HepG2 (cell line): ENCODE results near the gene EPHB3. TPM values are rescaled to one million over a fixed set of nuclear protein-coding genes. Genes with fewer than 3 reads are reported as not detected.

Experiments used
- ARNT ChIP-seq: fragments of 450-650 bp; IDR thresholded peaks from 2 replicates; pipeline ENCODE4 v1.6.1; 2017
- ATRX ChIP-seq: sonication (generic); formaldehyde crosslinking; IDR thresholded peaks from 2 replicates; pipeline ENCODE4 v1.4.0; 2020; ENCODE audit warnings: missing genetic modification reagents, borderline replicate concordance
- EP300 ChIP-seq, 3 experiments: sonication (generic) in 1 of 3; formaldehyde crosslinking in 1 of 3; IDR thresholded peaks; 2 replicates each; pipeline versions ENCODE4 v1.5.1 to v1.6.1; 2011 to 2020; ENCODE audit warnings: low read depth in 2 of 3, low read length in 2 of 3, borderline replicate concordance in 1 of 3, improper control_type of control experiment in 1 of 3, mild to moderate bottlenecking in 1 of 3, missing genetic modification reagents in 1 of 3, moderate library complexity in 1 of 3
- HOXA7 ChIP-seq: sonication (generic); formaldehyde crosslinking; IDR thresholded peaks from 2 replicates; pipeline ENCODE4 v1.8.1; 2022; ENCODE audit warnings: mild to moderate bottlenecking, missing genetic modification reagents, moderate library complexity
- PAWR ChIP-seq: sonication (generic); formaldehyde crosslinking; IDR thresholded peaks from 2 replicates; pipeline ENCODE4 v1.4.0; 2020; ENCODE audit warnings: missing genetic modification reagents, mild to moderate bottlenecking, borderline replicate concordance
- POGK ChIP-seq: sonication (generic); formaldehyde crosslinking; conservative IDR thresholded peaks from 2 replicates; pipeline ENCODE4 v1.8.0; 2022; ENCODE audit warnings: mild to moderate bottlenecking, moderate library complexity, missing genetic modification reagents
- TEAD3 ChIP-seq: optimal IDR thresholded peaks from 2 replicates; pipeline ENCODE3; 2016; ENCODE audit warnings: borderline replicate concordance
- THAP11 ChIP-seq: IDR thresholded peaks from 2 replicates; pipeline ENCODE4 v1.6.1; 2016; ENCODE audit warnings: missing biosample characterization, missing genetic modification reagents
- ZBTB21 ChIP-seq: sonication (generic); formaldehyde crosslinking; IDR thresholded peaks from 2 replicates; pipeline ENCODE4 v1.4.0; 2020; ENCODE audit warnings: missing genetic modification reagents
- ZFP90 ChIP-seq: sonication (generic); formaldehyde crosslinking; IDR thresholded peaks from 2 replicates; pipeline ENCODE4 v1.8.0; 2022; ENCODE audit warnings: missing genetic modification reagents, mild to moderate bottlenecking, inconsistent platforms, borderline replicate concordance
- ZNF333 ChIP-seq: sonication (generic); formaldehyde crosslinking; IDR thresholded peaks from 2 replicates; pipeline ENCODE4 v1.4.0; 2020; ENCODE audit warnings: mild to moderate bottlenecking, missing genetic modification reagents, borderline replicate concordance
- ZNF343 ChIP-seq: sonication (generic); formaldehyde crosslinking; IDR thresholded peaks from 2 replicates; pipeline ENCODE4 v1.4.0; 2020; ENCODE audit warnings: mild to moderate bottlenecking, missing genetic modification reagents
- ZNF552 ChIP-seq: sonication (generic); formaldehyde crosslinking; IDR thresholded peaks from 2 replicates; pipeline ENCODE4 v1.9.0; 2022; ENCODE audit warnings: missing genetic modification reagents, mild to moderate bottlenecking, borderline replicate concordance
- ZNF782 ChIP-seq: sonication (generic); formaldehyde crosslinking; IDR thresholded peaks from 2 replicates; pipeline ENCODE4 v1.4.0; 2020; ENCODE audit warnings: missing genetic modification reagents, mild to moderate bottlenecking, borderline replicate concordance
- ZZZ3 ChIP-seq: sonication (generic); formaldehyde crosslinking; IDR thresholded peaks from 2 replicates; pipeline ENCODE4 v1.4.0; 2020; ENCODE audit warnings: missing genetic modification reagents, mild to moderate bottlenecking, borderline replicate concordance
- polyA plus RNA-seq, 8 experiments: library from polyadenylated mRNA; depleted of rRNA in 3 of 8; stranded (reverse) in 7 of 8; unstranded in 1 of 8; fragments of >200 nt; fragmentation: Illumina TruSeq in 4 of 8; extraction: Trizol in 4 of 8; gene quantifications; 2 replicates each; pipeline versions ENCODE4 v1.2.1 to v1.2.3, GENCODE V29; 2011 to 2016; ENCODE audit warnings: low read depth in 4 of 8, missing spikeins in 1 of 8, mixed read lengths in 1 of 8; ENCODE audit not compliant: insufficient read depth in 1 of 8
- total RNA-seq, 5 experiments: library from RNA; depleted of rRNA; stranded (reverse); fragments of >200 nt; fragmentation: Illumina TruSeq; extraction: Trizol; gene quantifications; 2 replicates each; pipeline ENCODE4 v1.2.3, GENCODE V29; 2016; ENCODE audit warnings: low read depth in 1 of 5
- TF ChIP-seq, protein P1 (sequence below): sonication (generic); formaldehyde crosslinking; IDR thresholded peaks from 2 replicates; pipeline ENCODE4 v1.8.0; 2022; ENCODE audit warnings: mild to moderate bottlenecking, missing genetic modification reagents; ENCODE audit not compliant: insufficient replicate concordance
- TF ChIP-seq, protein P2 (sequence below): sonication (generic); formaldehyde crosslinking; IDR thresholded peaks from 2 replicates; pipeline ENCODE4 v1.5.0; 2020; ENCODE audit warnings: mild to moderate bottlenecking, missing genetic modification reagents
- TF ChIP-seq, protein P3 (sequence below): sonication (generic); formaldehyde crosslinking; IDR thresholded peaks from 2 replicates; pipeline ENCODE4 v1.4.0; 2020; ENCODE audit warnings: mild to moderate bottlenecking, missing genetic modification reagents

Gene EPHB3
- total and polyA plus RNA-seq, 2 of the 13 experiments (the other 11 are each of a cell fraction or from before 2014, with no cell fraction given): 0.01 TPM; not detected in 1

DNA sequence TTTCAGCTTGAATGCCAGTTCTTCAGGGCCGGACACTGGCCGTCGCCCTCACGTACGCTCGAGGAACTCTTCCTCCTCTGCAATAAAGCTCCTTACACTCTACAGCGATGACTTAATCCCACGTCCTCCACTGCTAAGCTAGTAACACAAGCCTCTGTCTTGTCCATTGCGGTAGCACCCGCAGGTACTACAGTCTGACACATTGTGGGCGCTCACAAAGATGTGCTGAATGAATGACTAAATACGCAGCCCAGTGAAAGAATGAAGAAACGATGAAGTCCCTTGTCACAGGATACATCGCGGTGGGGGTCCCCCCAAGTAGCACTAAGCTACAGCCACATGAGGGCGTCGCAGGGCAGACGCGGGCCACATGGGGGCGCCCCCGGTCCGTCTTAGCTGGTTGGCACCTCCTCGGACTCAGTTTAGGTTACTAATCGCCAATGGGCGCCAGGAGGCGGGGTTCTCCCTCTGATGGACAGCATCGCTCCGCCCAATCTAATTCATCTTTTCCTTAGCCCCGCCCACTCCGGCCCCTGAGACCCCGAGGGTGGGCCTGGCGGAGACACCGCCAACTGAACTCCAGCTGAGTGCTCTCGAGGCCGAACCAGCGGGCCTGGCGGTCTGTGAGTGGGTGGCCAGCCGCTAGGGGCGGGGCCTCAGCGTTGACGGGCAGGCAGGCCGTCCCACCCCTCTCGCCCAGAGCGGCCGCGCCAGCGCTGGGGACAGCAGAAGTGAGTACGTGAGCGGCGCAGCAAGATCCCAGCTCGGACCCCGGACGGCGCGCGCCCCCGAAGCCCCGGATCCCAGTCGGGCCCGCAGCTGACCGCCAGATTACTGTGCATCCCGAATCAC lies at the start of gene EPHB3 (continued):
- TF ChIP-seq, protein P1, sequence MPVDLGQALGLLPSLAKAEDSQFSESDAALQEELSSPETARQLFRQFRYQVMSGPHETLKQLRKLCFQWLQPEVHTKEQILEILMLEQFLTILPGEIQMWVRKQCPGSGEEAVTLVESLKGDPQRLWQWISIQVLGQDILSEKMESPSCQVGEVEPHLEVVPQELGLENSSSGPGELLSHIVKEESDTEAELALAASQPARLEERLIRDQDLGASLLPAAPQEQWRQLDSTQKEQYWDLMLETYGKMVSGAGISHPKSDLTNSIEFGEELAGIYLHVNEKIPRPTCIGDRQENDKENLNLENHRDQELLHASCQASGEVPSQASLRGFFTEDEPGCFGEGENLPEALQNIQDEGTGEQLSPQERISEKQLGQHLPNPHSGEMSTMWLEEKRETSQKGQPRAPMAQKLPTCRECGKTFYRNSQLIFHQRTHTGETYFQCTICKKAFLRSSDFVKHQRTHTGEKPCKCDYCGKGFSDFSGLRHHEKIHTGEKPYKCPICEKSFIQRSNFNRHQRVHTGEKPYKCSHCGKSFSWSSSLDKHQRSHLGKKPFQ (CRISPR knock-in tag): peak; percentile 52
- TF ChIP-seq, protein P2, sequence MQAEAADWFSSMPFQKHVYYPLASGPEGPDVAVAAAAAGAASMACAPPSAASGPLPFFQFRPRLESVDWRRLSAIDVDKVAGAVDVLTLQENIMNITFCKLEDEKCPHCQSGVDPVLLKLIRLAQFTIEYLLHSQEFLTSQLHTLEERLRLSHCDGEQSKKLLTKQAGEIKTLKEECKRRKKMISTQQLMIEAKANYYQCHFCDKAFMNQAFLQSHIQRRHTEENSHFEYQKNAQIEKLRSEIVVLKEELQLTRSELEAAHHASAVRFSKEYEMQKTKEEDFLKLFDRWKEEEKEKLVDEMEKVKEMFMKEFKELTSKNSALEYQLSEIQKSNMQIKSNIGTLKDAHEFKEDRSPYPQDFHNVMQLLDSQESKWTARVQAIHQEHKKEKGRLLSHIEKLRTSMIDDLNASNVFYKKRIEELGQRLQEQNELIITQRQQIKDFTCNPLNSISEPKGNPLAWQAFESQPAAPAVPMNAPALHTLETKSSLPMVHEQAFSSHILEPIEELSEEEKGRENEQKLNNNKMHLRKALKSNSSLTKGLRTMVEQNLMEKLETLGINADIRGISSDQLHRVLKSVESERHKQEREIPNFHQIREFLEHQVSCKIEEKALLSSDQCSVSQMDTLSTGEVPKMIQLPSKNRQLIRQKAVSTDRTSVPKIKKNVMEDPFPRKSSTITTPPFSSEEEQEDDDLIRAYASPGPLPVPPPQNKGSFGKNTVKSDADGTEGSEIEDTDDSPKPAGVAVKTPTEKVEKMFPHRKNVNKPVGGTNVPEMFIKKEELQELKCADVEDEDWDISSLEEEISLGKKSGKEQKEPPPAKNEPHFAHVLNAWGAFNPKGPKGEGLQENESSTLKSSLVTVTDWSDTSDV (CRISPR knock-in tag): no peak
- no peak for TF ChIP-seq ZNF552
- peak; percentile 35; the same call in 1 of the 2 replicates for TF ChIP-seq THAP11 (CRISPR knock-in tag)
- 0 out of 2 replicates have a peak, but pooled peaks have one; percentile 47 for TF ChIP-seq PAWR (CRISPR knock-in tag)
- TF ChIP-seq ZFP90 (CRISPR knock-in tag): no peak
- TF ChIP-seq ZNF343 (CRISPR knock-in tag): 0 out of 2 replicates have a peak, but pooled peaks have one; percentile 32
- no peak for TF ChIP-seq ATRX
- no peak for TF ChIP-seq ZNF333 (CRISPR knock-in tag)
- no peak for TF ChIP-seq ZBTB21
- no peak for TF ChIP-seq ARNT
- no peak for TF ChIP-seq TEAD3
- TF ChIP-seq ZZZ3: 0 out of 2 replicates have a peak, but pooled peaks have one; percentile 24
- TF ChIP-seq ZNF782 (CRISPR knock-in tag): peak; percentile 71; the same call in 1 of the 2 replicates
- TF ChIP-seq, protein P3, sequence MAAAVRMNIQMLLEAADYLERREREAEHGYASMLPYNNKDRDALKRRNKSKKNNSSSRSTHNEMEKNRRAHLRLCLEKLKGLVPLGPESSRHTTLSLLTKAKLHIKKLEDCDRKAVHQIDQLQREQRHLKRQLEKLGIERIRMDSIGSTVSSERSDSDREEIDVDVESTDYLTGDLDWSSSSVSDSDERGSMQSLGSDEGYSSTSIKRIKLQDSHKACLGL (CRISPR knock-in tag): 0 out of 2 replicates have a peak, but pooled peaks have one; percentile 55
- TF ChIP-seq HOXA7 (CRISPR knock-in tag): no peak
- no peak; a peak in 1 of 4 replicates for TF ChIP-seq EP300 (IDR thresholded peaks at IDR 0.05; ENCODE audit: low read depth in 2 of 2, low read length in 2 of 2)
- TF ChIP-seq EP300 (CRISPR knock-in tag; IDR thresholded peaks at IDR 0.05; ENCODE audit: borderline replicate concordance): no peak
- peak; percentile 60 for TF ChIP-seq POGK (CRISPR knock-in tag)
